ENCODE measurements around the gene MAP3K6.

MAP3K6 gene

DNA sequence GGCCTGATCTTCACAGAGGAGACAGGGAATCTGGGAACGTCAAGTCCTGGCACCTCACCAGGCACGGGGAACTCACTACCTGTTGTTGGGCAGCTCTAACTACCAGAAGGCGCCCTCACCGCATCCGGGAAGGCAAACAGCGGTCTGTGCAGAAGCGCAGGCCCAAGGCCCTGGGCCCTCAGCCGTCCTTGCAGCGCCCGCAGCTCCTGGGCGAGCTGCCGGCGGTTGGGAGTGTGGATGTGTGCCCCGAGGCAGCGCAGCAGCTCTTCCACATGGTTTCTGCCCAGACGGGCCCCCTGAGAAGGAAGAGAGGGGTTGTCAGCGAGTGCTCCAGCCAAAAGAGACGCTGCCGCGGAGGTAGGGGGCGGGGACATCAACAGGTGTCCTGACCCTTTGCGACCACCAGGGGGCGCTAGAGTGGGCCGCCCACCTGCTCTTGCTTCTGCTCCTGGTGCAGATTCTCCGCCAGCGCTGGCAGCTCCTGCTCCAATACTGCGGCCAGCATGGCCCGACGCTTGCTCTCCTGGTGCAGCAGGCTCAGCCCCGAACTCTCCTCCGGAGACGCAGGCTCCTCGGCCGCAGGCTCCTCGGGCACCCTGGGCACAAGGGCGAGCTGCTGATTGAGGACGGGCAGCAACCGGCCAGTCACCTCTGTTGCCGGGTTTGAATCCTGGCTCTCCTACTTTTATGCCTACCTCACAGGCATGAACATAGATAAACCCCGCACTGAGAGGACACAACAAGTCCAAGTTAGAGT lies 9.3 kb downstream of the MAP3K6 start:
- DNase-seq (ENCODE audit: low read depth in 2 of 2) = no peak

DNA sequence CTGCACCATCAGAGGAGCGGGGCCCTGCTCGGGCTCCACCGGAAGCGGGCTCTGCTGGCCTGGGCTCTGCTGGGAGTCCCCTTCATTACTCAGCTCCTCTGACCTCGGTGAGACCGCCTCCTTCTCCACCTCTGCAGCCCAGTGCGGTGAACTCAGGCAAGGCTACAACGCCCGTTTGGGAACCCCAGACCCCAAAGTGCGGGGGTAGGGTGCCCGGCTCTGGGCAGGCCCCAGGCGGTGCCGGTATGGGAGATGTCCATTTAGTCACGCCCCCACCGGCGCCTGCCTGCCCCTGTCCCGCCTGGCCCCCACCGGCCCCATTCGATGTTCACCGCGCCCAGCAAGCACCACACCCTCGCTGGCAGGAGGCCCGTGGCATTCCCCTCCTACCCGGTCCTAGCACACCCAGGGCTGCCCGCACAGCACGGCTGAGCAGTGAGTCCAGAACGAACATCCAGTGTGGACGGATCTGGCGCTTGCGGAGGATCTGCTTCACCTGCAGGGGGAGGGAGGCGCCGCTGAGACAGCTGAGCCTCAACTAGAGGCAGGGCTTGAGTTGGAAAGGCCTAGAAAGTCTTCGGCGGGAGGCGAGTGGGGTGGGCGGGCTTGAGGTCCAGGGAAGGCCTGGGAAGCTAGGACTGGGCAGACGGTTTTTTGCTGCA lies 10.0 kb downstream of the MAP3K6 start:
- DNase-seq (ENCODE audit: low read depth in 2 of 2) = no peak

DNA sequence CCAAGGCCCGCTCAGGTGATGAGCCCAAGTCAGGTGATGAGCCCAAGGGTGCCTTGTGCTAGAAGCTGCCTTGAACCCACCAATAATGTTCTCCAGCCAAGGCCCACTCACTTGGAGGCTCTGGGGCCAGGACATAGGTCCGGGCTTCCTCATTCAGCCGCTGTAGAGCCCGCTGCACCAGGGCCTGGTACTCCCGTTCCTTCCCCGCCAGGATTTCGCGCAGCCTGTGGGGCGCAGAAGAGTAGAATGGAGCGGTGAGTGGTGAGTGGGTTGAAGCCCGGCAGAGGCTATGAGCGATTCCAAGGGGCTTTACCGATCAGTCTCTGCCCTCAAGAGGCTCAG lies 10.5 kb downstream of the MAP3K6 start:
- DNase-seq (ENCODE audit: low read depth in 2 of 2) = no peak

DNA sequence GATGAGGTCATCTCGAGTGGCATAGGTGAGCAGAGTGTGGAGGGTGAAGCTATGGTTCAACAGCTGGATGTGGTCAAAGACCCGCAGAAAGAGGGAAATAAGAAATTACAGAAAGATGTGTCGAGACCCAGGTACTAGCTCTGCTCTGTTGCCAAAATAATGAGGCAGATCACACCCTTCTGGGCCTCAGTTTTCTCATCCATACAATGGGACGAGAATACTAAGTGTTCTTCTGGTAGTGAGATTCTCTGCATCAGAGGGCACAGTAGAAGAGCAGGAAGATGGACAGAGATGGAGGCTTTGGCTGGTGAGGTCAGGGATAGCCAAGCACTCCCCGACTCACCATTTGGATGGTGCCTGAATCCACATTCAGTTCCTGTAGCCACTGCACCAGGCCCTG lies 11.1 kb downstream of the MAP3K6 start:
- DNase-seq (ENCODE audit: low read depth in 2 of 2) = no peak

DNA sequence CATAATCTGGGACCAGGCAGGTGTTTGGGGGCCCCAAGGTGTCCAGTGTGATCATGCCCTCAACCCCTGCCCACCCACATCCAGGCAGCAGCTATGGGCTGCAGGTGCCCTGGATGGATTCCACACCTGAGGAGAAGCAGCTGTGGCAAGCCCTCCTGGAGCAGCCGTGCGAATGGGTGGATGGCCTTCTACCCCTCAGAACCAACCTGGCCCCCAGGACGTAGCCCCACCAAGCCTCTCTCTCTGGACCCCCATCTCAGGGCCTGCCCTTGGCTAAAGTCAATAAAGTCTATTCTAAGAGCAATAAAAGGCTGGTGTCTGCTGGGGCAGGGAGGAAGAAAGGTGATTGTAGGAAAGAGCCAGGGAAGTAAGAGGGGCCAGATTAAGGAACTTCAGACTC lies 13.1 kb downstream of the MAP3K6 start:
- no peak for DNase-seq (ENCODE audit: low read depth in 2 of 2)

DNA sequence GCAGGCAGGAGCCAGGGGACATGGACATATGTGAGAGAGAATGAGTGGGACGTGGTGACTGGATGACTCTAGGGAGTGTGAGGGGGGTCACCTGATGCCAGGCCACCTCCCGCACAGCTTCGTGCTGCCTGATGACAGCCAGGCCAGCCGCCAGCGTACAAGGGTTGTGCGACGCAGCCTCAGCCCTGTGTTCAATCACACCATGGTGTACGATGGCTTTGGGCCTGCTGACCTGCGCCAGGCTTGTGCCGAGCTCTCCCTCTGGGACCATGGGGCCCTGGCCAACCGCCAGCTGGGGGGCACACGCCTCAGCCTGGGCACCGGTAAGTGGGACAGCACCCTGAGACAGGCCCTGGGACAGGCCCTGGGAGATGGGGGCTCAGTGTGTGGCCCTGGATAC lies 13.6 kb downstream of the MAP3K6 start:
- no peak for DNase-seq (ENCODE audit: low read depth in 2 of 2)

DNA sequence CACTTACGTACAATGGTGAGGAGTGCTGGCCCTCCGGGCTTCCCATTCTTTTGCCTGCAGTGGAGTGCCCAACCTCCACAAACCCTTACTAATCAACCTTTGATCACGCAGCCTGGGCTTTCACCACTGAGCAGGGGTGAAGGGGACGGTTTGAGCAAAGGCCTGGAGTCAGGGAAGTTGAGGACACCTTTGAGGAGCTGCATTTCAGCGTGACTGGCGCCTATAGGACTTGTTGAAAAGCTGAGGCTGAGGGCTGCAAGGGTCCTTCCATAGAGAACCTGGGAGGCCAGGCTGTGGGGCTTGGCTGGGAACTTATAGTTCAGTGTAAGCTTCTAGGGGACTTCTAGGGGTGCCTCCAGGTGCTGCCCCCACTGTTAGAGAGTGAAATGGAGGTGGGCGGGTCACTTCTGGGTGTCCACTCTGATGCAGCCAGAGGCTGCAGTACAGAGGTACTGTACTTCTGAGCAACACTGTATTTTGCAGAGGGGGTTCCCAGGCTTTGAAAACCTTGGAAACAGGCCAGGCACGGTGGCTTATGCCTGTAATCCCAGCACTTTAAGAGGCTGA lies 15.1 kb downstream of the MAP3K6 start:
- DNase-seq (ENCODE audit: low read depth in 2 of 2) = no peak

DNA sequence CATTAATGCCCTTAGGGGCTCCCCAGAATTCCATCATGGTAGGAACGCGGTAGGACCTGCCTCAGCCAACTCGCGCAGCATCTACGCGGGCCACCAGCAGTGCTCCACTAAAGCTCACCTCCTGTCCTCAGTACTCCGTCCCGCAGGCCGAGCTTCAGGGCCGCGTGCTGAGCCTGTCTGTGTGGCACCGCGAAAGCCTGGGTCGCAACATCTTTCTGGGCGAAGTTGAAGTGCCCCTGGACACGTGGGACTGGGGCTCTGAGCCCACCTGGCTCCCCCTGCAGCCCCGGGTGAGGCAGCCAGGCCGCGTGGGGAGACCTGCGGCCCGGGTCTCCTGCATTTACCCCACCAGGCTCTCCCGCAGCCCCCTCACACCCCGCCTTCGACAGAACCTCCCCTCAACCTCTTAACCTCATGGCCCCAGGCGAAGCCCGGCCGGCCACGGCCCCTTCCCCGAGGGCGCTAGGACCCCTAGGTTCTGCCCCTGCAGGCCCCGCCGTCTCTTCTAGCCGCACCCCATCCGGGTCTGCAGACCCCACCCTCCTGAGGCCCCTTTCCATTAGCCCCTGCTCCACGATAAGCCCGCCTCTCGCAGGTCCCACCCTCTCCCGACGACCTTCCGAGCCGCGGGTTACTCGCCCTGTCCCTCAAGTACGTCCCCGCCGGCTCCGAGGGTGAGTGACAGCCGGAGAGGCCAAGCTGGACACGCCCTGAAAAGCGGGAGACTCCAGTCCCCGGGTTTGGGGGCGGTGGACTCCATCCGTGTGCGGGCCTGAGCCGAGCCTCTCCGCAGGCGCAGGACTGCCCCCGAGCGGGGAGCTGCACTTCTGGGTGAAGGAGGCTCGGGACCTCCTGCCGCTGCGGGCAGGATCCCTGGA lies 15.9 kb downstream of the MAP3K6 start:
- DNase-seq (ENCODE audit: low read depth in 2 of 2) = no peak

DNA sequence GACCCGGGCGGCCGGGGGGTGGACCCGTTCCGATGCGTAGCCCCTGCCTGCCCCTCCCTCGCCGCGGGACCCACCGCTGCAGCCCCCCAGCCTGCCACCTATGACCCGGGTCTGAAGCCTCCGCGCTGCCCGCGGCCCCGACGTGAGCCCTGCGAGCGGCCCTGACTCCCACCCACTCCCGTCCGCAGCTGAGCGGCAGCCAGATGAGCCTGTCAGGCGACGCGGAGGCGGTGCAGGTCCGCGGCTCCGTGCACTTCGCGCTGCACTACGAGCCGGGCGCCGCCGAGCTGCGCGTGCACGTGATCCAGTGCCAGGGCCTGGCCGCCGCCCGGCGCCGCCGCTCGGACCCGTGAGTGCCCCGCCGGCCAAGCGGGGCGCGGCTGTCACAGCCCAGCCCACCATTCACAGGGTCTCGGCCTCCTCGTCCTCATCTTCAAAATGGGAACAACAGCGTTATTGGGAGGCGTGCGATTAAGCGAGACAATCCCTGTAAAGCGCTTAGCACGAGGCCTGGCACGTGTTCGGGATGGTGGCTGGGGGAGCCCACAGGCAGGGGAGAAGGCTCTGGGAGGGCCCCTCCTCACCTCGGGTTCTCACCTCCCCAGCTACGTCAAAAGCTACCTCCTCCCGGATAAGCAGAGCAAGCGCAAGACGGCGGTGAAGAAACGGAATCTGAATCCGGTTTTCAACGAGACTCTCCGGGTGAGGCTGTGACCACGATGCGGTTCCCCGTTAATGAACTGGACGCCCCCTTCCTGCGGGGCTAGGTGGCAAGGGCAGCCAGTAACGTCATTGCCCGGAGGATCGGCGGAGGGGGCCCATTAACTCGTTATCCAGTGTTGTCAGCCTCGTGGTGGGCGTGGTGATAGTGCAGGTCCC lies 16.7 kb downstream of the MAP3K6 start:
- no peak for DNase-seq (ENCODE audit: low read depth in 2 of 2)

DNA sequence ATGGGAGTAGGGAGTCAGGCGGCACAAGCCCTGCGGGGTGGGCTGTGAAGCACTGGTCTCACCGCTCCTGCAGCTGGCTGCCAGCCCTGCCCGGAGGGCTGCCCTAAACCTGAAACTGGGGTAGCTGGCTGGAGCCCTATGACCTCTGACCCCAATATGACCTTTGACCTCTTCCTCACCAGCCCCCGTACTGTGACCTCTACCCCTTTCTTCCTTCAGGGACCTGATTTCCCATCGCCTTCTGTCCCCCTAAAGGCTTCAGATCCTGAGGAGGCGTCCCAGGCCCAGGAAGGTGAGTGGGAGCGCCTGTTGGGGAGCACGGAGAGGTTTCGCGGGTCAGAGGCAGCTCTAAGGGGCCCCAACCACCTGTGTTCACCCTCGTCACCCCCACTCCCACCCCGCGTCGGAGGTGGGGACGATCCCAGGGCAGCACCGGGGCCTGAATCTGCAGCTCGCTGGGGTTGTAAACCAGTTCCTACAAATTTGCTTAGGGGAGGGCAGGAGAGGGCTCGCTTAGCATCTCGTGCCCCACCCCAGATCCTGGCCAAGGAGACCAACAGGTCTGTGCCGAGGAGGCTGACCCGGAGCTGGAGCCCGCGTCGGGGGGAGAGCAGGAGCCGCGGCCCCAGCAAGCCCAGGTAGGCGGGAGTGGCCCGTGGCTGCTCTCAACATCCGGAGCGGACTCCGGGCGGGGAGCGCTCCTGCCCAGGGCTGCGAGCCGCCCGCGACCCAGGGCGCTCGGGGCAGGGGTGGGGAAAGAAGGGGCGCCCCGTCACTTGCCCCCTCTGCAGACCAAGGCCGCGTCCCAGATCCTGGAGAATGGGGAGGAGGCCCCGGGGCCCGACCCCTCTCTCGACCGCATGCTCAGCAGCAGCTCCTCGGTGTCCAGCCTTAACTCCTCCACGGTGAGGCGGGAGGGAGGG lies 17.6 kb downstream of the MAP3K6 start:
- DNase-seq (ENCODE audit: low read depth in 2 of 2) = no peak

DNA sequence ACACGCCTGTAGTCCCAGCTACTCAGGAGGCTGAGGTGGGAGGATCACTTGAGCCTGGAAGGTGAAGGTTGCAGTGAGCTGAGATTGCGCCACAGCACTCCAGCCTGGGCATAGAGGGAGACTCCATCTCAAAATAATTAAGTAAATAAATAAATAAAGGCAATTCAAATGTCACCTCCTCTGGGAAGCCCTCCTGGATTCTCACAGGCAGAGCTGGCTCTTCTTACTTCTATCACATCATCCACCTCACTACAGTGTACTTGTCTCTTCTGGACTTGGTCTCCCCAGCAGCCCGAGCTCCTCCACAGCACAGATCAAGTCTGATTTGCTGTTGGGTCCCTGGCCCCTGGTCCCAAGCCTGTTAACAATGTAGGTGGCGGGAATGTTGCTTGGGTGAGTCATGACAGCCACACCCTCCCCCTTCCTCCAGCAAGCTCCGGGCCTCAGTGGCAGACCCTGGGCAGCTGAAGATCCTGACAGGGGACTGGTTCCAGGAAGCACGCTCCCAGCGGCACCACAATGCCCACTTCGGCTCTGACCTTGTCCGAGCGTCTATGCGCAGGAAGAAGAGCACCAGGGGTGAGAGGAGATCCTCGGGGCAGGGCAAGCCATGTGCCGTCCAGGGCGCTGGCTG lies 19.7 kb downstream of the MAP3K6 start:
- DNase-seq (ENCODE audit: low read depth in 2 of 2) = no peak

DNA sequence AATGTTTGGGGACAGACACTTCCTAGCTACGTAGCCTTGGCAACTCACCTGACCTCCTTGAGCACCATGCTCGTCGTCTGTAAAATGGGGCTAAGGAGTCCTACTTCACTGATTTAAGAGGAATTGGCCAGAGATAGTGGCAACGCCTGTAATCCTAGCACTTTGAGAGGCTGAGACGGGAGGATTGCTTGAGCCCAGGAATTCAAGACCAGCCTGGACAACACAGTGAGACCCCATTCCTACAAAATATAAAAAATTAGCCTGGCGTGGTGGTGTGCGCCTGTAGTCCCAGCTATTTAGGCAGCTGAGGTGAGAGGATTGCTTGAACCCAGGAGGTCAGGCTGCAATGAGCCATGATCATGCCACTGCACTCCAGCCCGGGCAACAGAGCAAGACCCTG lies 20.4 kb downstream of the MAP3K6 start:
- no peak for DNase-seq (ENCODE audit: low read depth in 2 of 2)

DNA sequence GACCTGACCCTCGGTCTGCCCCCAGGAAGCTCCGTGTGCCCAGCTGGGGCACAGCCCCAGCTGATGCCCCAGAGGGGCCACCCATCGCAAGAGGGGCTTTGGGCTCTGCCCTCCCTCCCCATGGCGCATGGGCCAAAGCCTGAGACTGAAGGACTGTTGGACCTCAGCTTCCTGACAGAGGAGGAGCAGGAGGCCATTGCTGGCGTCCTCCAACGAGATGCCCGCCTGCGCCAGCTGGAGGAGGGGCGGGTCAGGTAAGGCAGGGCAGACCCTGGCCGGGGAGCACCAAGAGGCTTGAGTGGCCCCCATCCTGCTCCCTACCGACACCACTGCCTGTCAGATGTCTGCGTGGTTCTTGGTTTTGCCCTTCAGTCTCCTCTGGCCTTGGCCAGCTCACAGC lies 21.5 kb downstream of the MAP3K6 start:
- no peak for DNase-seq (ENCODE audit: low read depth in 2 of 2)

DNA sequence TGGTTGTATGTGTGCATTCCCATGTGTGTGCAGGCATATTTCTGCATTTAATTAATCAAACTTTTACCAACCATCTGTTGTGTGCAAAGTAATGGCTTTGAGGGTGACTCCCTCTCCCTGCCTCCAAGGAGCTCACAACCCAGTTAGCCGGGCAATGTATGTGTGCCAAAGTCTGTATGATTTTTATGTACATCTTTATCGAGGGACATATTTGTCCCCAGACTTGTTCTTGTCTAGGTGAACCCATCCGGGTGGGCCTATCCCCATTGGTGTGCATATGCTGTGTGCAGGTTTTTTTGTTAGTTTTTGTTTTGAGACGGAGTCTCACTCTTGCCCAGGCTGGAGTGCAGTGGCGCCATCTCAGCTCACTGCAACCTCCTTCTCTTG lies 23.1 kb downstream of the MAP3K6 start:
- no peak for DNase-seq (ENCODE audit: low read depth in 2 of 2)

DNA sequence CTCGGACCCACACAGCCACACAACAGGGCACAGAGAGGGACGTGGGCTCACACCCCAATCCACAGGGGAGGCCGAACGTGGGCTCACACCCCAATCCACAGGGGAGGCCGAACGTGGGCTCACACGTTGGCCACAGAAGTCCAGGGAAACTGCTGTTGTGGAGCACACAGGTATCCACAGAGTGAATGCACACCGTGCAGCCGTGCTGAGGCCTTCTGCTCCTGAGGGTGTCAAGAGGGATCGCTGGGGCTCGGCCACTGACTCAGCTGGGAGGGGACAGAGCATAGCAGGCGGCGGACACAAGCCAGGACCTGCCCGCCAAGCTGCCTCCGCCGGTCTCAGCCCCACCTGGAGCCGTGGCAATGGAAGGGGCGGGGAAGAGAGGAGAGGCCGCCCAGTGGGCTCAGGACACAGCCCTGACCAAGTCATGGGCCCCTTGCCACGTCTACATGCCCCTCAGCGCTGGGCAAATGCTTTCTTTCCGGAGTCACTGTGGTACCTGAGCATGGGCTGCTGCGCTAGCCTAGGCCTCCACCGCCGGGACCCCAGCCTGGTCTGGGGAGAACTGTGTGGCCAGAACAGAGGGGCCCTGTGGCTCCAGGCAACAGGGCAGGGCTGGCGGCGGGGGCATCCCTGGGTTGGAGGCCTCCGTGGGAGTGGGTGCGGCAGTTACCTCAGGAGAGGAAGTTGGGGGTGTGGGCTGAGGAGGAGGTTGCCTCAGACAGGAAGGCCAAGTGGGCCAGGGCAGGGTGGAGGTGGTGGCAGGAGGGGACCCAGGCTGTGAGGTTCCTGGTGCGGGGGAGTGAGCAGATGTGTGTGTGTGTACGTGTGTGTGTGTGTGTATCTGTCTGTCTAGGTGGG lies 23.8 kb downstream of the MAP3K6 start:
- DNase-seq (ENCODE audit: low read depth in 2 of 2) = no peak

DNA sequence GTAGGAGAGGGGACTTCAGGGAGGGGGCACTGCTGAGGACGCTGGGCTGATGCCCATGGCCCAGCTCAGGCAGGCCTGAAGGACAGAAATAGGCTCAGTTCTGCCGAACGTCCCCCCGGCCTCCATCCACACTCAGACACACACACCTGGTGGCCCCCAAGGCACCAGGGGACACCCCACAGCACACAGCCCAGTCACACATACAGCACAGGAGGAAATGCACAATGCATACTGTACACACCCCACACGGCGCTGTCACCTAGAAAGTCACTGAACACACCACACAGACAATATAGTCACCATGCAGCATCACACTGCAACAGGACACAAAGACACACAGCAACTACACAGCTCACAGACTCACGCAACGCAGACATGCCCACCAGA lies 24.4 kb downstream of the MAP3K6 start:
- no peak for DNase-seq (ENCODE audit: low read depth in 2 of 2)

DNA sequence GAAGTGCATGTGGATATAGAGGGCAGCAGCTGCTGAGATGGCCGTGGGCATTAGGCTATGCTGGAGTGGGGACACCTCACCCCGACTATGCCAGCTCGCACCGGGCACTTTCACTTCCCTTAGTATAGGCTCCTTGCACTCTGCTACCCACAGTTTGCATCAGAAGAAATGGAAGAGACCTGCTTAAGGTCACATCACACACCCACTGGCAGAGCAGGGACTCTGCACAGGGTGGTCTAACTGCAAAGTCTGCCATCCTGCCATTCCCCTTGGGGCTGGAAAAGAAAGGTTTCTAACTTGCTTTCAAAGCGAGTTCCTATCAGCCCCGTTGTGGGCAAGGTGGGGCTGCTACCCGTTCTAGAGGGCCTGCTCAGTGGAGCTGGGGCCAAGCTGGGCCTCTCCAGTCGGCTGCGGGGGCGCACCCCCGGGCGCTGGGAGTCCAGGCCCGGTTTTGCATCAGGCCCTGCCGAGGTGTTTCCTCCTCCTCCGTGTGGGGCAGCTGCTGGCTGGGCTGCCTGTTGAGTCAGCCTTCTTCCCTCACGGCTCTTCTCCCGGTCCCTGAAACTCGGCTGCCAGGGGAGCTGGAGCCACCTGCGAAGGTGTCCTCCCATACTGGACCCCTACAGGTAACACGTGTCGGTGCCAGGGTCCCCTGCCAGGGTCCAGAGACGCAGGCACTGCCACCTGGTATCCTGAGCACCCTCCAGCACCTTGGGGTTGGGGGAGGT lies 25.1 kb downstream of the MAP3K6 start, which contains the start of gene SYTL1:
SYTL1 (plus strand) TSS at position 498 of the 728 bp plus-strand sequence. CDS start 3,313 bp downstream, outside the sequence.
- DNase-seq (ENCODE audit: low read depth in 2 of 2) = peak in 1 of 2 experiments; percentile 36

DNA sequence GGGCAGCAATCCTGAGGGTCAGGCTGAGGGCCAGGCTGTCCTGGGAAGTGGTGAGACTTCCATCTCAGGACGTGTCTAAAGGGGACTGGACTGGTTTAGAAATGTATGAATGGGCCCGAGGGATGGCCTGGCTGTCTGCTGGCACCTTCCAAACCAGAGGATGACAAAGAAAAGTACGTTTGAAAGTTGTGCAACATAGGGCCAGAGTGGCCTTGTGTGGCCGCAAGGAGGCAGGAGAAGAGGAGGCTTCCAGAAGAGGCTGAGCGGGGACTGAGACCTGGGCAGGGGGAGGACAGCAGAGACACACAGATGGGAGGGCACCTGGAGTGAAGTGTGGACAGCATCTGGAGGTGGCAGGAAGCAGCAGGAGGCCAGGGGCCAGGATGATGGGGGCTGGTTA lies 27.5 kb downstream of the MAP3K6 start:
- no peak for DNase-seq (ENCODE audit: low read depth in 2 of 2)
